Neuron (in vitro differentiated cells): ENCODE data around the gene COL5A3.

Experiments
- H2AFZ ChIP-seq: one replicate; pipeline ENCODE4 v1.6.1; 2013; ENCODE audit warnings: low read depth, mild to moderate bottlenecking, inconsistent platforms, low read length, moderate library complexity
- H3K27me3 ChIP-seq: one replicate; pipeline ENCODE4 v1.6.1; 2013; ENCODE audit warnings: low read length; ENCODE audit not compliant: insufficient read depth
- H3K36me3 ChIP-seq: one replicate; pipeline ENCODE4 v1.6.1; 2013; ENCODE audit warnings: low read length; ENCODE audit not compliant: insufficient read depth
- H3K4me1 ChIP-seq: one replicate; pipeline ENCODE4 v1.6.1; 2013; ENCODE audit warnings: low read length; ENCODE audit not compliant: insufficient read depth
- H3K4me3 ChIP-seq: 2 replicates; pipeline ENCODE4 v1.5.1; 2013; ENCODE audit warnings: mild to moderate bottlenecking, low read length, moderate library complexity
- H3K9me3 ChIP-seq: one replicate; pipeline ENCODE4 v1.6.1; 2013; ENCODE audit warnings: low read length

The COL5A3 gene

DNA sequence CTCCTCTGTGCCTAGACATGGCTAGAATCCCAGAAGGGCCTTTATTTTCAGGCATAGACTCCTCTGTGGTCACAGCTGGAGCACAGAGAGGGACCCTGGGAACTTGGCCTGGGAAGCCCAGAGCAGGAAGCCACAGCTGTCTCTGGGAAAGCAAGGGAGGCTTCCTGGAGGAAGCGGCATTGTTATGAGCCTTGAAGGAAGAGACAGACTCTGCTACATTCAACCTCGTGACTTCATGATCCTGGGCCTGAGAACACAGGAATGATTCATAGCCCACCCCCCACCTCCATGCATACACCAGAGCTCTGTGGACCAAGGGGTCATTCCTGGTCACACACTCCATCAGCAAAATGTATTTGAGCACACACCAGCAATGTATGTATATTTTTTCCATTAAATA lies 11.6 kb upstream of the COL5A3 start:
- H2AFZ ChIP-seq: no peak overlapping the region
- H3K9me3 ChIP-seq: no peaks in the 10 kb centered on the region
- H3K4me3 ChIP-seq: no peak overlapping the region
- no peaks in the 10 kb centered on the region for H3K36me3 ChIP-seq
- H3K4me1 ChIP-seq: no peaks in the 10 kb centered on the region
- peaks cover 9% of the 10 kb centered on the region for H3K27me3 ChIP-seq

DNA sequence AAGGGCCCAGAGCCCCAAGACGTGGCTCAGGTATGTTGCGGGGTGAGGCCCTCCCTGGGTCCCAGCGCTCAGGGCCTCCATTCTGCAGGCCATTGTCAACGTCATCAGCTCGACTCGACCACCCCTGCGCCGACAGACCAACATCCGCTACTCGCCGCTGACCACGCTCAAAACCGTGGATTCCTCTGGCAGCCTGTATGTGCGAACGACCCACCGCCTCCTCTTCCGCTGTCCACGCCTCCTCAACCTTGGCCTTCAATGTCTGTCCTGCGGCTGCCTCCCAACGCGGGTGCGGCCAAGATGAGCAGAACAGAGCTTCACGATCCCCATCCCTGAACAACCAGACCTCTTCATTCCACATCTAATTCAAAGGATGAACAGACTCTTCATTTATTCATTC lies 11.1 kb upstream of the COL5A3 start:
- Histone ChIP-seq H2AFZ (no peak overlapping the region), H3K9me3 (no peaks in the 10 kb centered on the region), H3K36me3 (no peaks in the 10 kb centered on the region), H3K27me3 (peaks cover 5% of the 10 kb centered on the region), H3K4me1 (no peaks in the 10 kb centered on the region), H3K4me3 (no peak overlapping the region)

DNA sequence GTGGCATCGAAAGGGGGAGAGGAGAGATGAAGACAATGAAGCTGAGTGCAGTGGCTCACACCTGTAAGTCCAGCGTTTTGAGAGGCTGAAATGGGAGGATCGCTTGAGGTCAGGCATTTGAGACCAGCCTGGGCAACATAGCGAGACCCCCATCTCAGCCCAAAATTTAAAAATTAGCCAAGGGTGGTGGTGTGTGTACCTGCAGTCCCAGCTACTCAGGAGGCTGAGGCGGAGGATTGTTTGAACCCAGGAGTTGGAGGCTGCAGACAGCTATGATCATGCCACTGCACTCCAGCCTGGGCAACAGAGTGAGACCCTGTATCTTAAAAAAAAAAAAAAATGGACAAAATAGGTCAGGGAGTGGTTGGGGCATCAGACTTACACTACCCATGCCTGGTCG lies 10.5 kb upstream of the COL5A3 start:
- no peak overlapping the region for H2AFZ ChIP-seq
- no peaks in the 10 kb centered on the region for H3K4me1 ChIP-seq
- no peak overlapping the region for H3K4me3 ChIP-seq
- H3K27me3 ChIP-seq: peaks cover 3% of the 10 kb centered on the region
- H3K36me3 ChIP-seq: no peaks in the 10 kb centered on the region
- H3K9me3 ChIP-seq: no peaks in the 10 kb centered on the region

DNA sequence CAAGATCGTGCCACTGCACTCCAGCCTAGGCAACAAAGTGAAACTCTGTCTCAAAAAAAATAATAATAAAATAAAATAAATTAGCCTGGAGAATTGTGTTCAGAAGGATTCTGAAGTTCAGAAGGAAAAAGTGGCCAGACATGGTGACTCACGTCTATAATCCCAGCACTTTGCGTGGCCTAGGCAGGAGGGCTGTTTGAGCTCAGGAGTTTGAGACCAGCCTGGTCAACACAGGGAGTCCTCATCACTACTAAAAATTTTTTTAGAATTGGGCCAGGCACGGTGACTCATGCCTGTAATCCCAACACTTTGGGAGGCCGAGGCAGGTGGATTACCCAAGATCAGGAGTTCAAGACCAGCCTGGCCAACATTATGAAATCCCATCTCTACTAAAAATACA lies 8.9 kb upstream of the COL5A3 start:
- Histone ChIP-seq H3K9me3 (no peaks in the 10 kb centered on the region), H2AFZ (no peak overlapping the region), H3K27me3 (peaks cover 4% of the 10 kb centered on the region), H3K4me1 (no peaks in the 10 kb centered on the region), H3K36me3 (no peaks in the 10 kb centered on the region), H3K4me3 (no peak overlapping the region)

DNA sequence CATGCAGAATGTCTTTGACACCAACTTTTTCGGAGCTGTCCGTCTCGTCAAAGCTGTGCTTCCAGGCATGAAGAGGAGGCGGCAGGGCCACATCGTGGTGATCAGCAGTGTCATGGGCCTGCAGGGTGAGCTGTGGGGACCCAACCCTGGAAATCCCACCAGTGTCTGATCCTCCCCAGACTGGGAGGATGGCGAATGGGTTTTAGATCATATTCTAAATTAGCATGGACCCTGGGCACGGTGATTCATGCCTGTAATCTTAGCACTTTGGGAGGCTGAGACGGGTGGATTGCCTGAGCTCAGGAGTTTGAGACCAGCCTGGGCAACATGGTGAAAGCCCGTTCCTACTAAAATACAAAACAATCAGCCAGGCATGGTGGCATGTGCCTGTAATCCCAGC lies 8.5 kb upstream of the COL5A3 start:
- no peak overlapping the region for H3K4me3 ChIP-seq
- no peaks in the 10 kb centered on the region for H3K9me3 ChIP-seq
- H3K36me3 ChIP-seq: no peaks in the 10 kb centered on the region
- H2AFZ ChIP-seq: no peak overlapping the region
- H3K27me3 ChIP-seq: peaks cover 9% of the 10 kb centered on the region
- H3K4me1 ChIP-seq: no peaks in the 10 kb centered on the region

DNA sequence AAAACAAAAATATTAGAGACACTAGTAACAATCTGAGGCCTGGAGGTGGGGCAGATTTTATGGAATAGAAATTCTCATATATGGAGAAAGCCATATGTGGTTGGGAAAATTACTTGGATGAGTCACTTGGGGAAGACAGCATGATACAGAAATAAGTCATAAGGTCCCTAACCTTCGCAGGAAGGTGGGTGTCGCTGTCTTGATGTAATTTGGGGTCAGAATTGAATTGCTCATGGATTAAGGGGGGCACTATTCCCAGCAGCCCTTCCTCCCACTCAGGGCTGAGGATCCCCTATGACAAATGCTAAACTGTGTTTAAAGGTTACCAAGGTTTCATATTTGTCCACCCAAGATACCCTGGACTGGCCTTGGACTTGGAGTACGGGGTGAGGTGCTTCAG lies 8.0 kb upstream of the COL5A3 start:
- Histone ChIP-seq H2AFZ (no peak overlapping the region), H3K9me3 (no peaks in the 10 kb centered on the region), H3K27me3 (peaks cover 12% of the 10 kb centered on the region), H3K4me3 (no peak overlapping the region), H3K4me1 (no peaks in the 10 kb centered on the region), H3K36me3 (no peaks in the 10 kb centered on the region)

DNA sequence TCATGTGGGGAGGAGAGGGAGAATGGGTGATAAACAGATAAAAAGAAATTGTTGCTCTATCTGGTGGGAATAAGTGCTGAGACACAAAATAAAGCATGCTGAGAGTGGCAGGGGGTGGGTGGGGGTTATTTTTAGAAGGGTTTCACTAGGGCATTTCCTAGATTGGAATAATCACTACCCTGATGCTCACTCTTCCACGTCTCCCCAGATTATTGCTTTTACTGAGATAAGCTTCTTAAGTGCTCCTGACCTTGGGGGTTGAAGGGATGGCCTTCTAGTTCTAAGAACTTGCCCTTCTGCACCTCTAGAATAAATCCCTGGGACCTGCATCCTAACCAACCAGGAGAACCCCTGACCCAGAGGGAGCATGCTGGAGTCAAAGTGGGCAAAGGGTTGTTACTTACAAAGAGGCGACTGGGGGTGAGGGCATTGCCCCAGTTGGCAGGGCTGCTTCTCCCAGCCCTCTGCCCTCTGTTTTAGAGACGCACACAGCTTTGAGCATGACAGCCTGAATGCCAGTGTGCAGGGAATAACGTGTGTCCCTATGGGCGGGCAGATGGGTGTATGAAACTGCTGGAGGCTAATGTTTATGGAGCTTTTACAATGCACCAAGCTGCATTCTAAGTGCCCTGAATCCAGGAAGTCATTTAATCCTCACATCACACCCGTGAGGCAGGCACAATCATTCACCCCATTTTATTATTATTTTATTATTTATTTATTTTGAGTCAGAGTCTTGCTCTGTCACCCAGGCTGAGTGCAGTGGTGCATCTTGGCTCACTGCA lies 3.7 kb upstream of the COL5A3 start:
- Histone ChIP-seq H2AFZ (no peak overlapping the region), H3K4me3 (no peak overlapping the region), H3K4me1 (peaks cover 7% of the 10 kb centered on the region), H3K9me3 (no peaks in the 10 kb centered on the region), H3K36me3 (no peaks in the 10 kb centered on the region), H3K27me3 (peaks cover 47% of the 10 kb centered on the region)

DNA sequence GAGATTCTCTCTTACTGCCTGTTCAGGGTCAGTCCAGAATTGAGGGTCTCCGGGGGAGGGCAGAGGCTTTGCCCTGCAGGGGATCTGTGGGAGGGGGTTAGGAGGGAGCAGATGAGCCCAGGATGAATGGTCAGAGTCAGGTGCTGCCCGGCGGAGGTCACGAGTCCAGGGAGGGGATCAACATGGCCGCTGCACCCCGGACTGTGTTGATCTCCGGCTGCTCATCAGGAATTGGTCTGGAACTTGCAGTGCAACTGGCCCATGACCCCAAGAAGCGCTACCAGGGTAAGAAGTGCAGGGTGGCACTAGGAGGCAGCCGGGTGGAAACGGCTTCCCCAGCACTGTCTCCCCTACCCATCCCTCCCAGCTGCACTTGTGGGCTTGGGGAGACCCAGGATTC lies 3.0 kb upstream of the COL5A3 start, which contains the start of gene RDH8:
Gene RDH8, plus strand, starts transcription at position 168 of the 400 bp plus-strand sequence. Its CDS starts 15 bp downstream, at position 183.
- Histone ChIP-seq H2AFZ (no peak within 1 kb of the TSS), H3K4me1 (peaks cover 14% of the 10 kb centered on the region), H3K36me3 (no peaks in the 10 kb centered on the region), H3K27me3 (peaks cover 51% of the 10 kb centered on the region), H3K4me3 (no peak within 1 kb of the TSS), H3K9me3 (no peaks in the 10 kb centered on the region)

DNA sequence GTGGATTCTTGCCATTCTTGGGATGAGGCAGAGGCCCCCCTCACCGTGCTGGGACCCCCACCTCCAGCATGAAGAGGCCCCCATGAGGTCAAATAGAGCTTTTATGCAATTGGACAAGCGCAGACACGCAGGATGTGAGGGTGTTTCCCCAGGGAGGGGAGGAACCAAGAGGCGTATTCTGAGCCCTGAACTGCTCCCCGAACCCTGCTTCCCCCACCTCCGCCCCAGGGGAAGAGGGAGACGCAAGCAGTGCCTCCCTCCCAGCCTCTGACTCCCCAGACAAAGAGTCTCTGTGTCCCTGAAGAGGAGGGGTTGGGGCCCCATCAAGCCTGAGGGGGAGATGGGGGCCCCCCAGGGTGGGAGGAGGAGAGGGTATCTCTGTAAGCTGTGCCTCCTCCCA lies 1.7 kb upstream of the COL5A3 start:
- Histone ChIP-seq H3K4me1 (peaks cover 23% of the 10 kb centered on the region), H3K9me3 (no peaks in the 10 kb centered on the region), H3K27me3 (peaks cover 51% of the 10 kb centered on the region), H3K4me3 (no peak overlapping the region), H2AFZ (no peak overlapping the region), H3K36me3 (no peaks in the 10 kb centered on the region)

DNA sequence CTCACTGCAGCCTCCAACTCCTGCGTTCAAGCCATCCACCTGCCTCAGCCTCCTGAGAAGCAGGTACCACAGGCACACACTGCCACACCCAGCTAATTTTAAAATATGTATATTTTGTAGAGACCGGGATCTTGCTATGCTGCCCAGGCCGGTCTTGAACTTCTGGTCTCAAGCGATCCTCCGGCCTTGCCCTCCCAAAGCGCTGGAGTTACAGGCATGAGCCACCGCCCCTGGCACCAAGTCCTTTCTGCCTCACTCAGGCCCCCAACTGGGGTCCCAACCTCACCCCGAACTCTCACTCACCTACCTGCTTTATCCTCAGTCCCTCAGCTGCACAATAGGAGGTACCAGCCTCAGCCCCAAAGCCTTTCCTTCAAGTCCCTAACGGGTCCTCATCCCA lies 635 bp upstream of the COL5A3 start:
- Histone ChIP-seq H3K4me3 (no peak overlapping the region), H2AFZ (no peak overlapping the region), H3K9me3 (no peaks in the 10 kb centered on the region), H3K27me3 (peaks cover 51% of the 10 kb centered on the region), H3K4me1 (peaks cover 23% of the 10 kb centered on the region), H3K36me3 (no peaks in the 10 kb centered on the region)

DNA sequence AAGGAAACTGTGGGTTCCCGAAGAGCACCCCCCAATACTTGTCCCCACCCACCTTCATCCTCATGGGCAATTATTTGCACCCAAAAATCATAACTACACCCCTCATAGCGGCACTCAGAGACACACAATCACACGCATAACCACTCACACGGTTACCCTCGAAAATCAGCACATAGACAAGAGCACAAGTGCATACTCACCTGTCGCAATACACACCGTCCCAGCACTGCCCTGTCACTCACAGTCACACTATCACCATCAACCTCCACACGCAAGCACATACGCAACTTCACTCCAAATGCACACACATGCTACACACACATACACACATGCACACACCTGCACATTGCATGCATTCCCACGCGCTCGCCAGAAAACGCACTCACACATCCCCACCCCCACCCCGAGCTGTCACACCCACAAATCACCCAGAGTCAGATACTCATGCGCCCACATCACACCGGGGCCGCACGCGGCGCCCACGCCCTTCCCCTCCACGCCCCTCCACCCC lies 535 bp downstream of the COL5A3 start:
- no peaks in the 10 kb centered on the region for H3K9me3 ChIP-seq
- no peak overlapping the region for H2AFZ ChIP-seq
- H3K27me3 ChIP-seq: peaks cover 51% of the 10 kb centered on the region
- no peak overlapping the region for H3K4me3 ChIP-seq
- H3K36me3 ChIP-seq: no peaks in the 10 kb centered on the region
- H3K4me1 ChIP-seq: peaks cover 23% of the 10 kb centered on the region

DNA sequence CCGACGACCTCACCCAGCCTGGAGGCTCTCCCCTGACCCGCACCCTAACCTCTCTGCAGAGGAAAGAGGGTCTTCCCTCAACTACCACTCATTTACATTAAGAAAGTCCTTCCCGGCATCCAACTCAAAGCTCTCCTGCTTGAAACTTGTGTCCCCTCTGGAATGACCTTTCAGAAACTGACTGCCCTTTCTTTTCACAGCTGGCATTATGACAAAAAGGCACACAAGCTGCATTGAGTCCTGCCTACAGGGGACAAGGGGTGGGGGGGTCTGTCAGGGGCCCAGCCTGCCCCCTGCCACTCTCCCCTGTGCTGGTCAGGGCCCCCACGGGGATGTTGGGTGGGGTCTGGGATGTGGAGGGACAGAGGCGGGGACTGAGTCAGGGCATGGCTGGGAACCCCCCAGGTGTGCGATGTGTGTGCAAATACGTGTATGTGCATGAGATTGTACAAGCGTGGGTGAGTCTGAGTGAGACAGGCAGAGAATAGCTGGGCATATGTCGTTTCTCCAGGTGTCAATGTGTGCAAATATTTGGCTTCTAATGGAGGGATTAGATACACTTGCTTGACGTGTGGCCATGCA lies 2.0 kb downstream of the COL5A3 start:
- no peak overlapping the region for H3K4me3 ChIP-seq
- H3K4me1 ChIP-seq: peaks cover 23% of the 10 kb centered on the region
- H3K9me3 ChIP-seq: no peaks in the 10 kb centered on the region
- no peaks in the 10 kb centered on the region for H3K36me3 ChIP-seq
- H3K27me3 ChIP-seq: peaks cover 45% of the 10 kb centered on the region
- H2AFZ ChIP-seq: no peak overlapping the region

DNA sequence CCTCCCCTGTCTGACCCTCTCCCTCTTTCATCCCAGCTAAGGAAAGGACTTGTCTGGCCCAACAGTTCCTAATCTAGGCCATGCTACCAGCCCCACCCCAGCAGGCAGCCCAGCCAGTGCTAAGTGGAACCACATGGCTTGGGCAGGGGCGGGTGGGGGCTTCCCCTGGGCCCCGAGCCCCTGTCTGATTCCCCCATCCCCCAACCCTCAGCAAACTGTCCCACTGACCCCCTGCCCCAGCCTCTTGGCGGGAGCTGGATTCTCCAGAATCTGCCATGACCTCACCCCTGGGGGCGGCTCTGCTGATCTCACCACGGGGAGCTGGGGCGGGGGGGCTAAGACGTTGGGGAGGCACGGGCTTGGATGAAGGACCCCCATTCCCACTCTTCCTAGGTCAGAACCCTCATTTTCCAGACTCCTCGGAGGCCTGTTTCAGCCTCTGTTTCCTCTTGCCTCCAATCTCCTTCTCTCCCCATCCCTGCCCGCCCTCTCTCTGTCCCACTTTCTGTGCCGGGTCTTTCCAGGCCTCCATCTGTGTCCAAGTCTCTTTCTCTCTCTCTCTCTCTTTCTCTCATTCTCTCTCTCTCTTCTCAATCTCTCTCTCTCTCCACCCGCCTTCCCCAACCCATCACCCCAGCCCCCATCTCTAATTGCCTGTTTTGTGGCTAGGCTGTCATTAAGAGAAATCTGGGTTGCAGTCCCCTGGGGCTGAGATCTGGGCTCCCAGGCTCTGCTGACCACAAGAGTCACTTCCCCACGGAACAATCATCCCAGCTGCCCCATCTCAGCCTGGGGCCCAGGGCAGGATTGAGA lies 2.7 kb downstream of the COL5A3 start:
- no peaks in the 10 kb centered on the region for H3K9me3 ChIP-seq
- H3K4me1 ChIP-seq: peaks cover 23% of the 10 kb centered on the region
- H3K36me3 ChIP-seq: no peaks in the 10 kb centered on the region
- H2AFZ ChIP-seq: no peak overlapping the region
- no peak overlapping the region for H3K4me3 ChIP-seq
- H3K27me3 ChIP-seq: peaks cover 40% of the 10 kb centered on the region
